Parathyroid adenoma (tissue), 2 donors: ENCODE results near the gene CFAP43.
"Not testable (repeated sequence)": the region's sequence is repeated elsewhere in the genome, so short reads cannot be mapped to it uniquely, and the experiment has no call there.

Source experiments
- H2AFZ ChIP-seq: fragments of 300-600 bp; sonication (generic); one replicate; pipeline ENCODE4 v1.7.0; 2017; ENCODE audit warnings: antibody characterized with exemption, mild to moderate bottlenecking
- H3K27ac ChIP-seq: fragments of 300-600 bp; sonication (generic); one replicate; pipeline ENCODE4 v1.7.0; 2017
- H3K27me3 ChIP-seq: fragments of 300-600 bp; sonication (generic); one replicate; pipeline ENCODE4 v1.7.0; 2017; ENCODE audit warnings: low read length; ENCODE audit not compliant: control insufficient read depth, insufficient read depth
- H3K36me3 ChIP-seq: fragments of 300-600 bp; sonication (generic); one replicate; pipeline ENCODE4 v1.7.0; 2017; ENCODE audit warnings: low read length; ENCODE audit not compliant: control insufficient read depth, insufficient read depth
- H3K4me1 ChIP-seq: fragments of 300-600 bp; sonication (generic); one replicate; pipeline ENCODE4 v1.7.0; 2017; ENCODE audit warnings: control low read depth
- H3K4me2 ChIP-seq: fragments of 300-600 bp; sonication (generic); one replicate; pipeline ENCODE4 v1.7.0; 2017; ENCODE audit warnings: low read length
- H3K4me3 ChIP-seq: fragments of 300-600 bp; sonication (generic); one replicate; pipeline ENCODE4 v1.7.0; 2017; ENCODE audit warnings: low read depth, low read length
- H3K79me2 ChIP-seq: fragments of 300-600 bp; sonication (generic); one replicate; pipeline ENCODE4 v1.7.0; 2017; ENCODE audit warnings: control low read depth
- H3K9ac ChIP-seq: fragments of 300-600 bp; sonication (generic); one replicate; pipeline ENCODE4 v1.7.0; 2017; ENCODE audit warnings: mild to moderate bottlenecking
- H3K9me3 ChIP-seq: fragments of 300-600 bp; sonication (generic); one replicate; pipeline ENCODE4 v1.7.0; 2017; ENCODE audit warnings: low read length; ENCODE audit not compliant: control insufficient read depth
- TF ChIP-seq, protein P1 (sequence below): fragments of 300-600 bp; sonication (generic); IDR thresholded peaks from one replicate; pipeline ENCODE4 v1.7.0; 2017; ENCODE audit warnings: antibody characterized with exemption, mild to moderate bottlenecking
- donor health status: primary hyperparathyroidism.

Gene CFAP43

DNA sequence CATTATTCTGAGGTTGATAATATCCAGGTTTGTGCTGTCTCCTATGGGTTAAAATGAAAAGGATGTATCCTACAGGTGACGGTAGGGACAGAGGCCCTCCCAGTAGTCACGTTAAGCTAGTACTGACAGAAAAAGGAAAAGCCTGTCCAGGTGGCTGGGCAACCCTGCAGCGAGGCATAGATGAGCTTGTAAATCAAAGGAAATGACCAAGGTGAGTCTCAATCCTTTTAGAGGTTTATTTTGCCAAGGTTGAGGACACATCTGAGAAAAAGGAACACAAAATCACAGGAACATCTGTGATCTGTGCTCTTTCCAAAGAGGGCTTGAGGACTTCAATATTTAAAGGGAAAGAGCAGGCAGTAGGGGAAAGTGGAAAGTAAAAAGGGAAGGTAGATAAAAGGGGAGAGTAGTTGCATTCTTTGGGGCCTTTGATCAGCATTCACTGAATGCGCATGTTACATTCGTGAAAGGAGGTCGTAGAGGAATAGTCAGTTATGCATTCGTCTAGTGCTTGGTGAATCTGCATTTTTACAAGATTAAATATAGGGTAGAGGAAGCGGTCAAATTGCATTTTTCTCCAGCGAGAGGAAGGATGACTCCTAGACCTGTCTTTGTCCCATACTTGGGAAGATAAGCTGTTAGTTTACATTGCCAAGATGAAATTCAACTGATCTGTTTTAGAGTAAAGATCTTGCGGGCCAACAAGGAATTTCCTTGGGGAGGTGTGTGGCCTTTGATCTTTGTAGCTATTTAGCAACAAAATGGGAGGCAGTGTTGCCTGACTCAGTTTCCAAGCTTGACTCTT is 21.6 kb upstream of the CFAP43 start:
- peaks cover 6% of the 10 kb centered on the region for H3K79me2 ChIP-seq
- no peaks in the 10 kb centered on the region for H3K36me3 ChIP-seq
- H3K9ac ChIP-seq = no peak overlapping the region
- H3K4me1 ChIP-seq = peaks cover 20% of the 10 kb centered on the region
- peak overlapping the region; percentile 83 for H3K4me3 ChIP-seq
- peak overlapping the region; percentile 90 for H3K27ac ChIP-seq
- H3K4me2 ChIP-seq = peak overlapping the region; percentile 85
- TF ChIP-seq, protein P1, sequence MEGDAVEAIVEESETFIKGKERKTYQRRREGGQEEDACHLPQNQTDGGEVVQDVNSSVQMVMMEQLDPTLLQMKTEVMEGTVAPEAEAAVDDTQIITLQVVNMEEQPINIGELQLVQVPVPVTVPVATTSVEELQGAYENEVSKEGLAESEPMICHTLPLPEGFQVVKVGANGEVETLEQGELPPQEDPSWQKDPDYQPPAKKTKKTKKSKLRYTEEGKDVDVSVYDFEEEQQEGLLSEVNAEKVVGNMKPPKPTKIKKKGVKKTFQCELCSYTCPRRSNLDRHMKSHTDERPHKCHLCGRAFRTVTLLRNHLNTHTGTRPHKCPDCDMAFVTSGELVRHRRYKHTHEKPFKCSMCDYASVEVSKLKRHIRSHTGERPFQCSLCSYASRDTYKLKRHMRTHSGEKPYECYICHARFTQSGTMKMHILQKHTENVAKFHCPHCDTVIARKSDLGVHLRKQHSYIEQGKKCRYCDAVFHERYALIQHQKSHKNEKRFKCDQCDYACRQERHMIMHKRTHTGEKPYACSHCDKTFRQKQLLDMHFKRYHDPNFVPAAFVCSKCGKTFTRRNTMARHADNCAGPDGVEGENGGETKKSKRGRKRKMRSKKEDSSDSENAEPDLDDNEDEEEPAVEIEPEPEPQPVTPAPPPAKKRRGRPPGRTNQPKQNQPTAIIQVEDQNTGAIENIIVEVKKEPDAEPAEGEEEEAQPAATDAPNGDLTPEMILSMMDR = no peak
- H3K27me3 ChIP-seq = no peaks in the 10 kb centered on the region
- H3K9me3 ChIP-seq = no peaks in the 10 kb centered on the region
- peak overlapping the region; percentile 98 for H2AFZ ChIP-seq

DNA sequence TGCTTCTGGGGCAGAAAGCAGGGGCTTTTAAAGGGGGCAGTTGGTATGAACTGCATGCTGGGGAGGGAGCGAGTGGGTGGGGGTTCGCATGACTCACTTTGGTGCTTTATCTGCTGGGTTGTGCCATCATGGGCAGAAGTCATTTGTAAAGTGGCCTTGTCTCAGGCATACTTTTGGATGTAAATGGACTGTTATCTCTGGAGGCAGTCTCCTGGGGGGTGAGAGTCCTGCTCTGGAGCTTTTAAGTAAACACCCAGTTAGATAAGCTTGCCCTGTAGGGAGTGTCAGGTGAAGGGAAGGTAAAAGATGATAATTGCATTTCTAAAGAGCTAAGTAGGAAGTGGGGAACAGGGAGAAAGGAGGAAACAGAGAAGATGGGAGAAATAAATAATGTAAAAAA is 20.9 kb upstream of the CFAP43 start:
- H3K27ac ChIP-seq = no peak overlapping the region

DNA sequence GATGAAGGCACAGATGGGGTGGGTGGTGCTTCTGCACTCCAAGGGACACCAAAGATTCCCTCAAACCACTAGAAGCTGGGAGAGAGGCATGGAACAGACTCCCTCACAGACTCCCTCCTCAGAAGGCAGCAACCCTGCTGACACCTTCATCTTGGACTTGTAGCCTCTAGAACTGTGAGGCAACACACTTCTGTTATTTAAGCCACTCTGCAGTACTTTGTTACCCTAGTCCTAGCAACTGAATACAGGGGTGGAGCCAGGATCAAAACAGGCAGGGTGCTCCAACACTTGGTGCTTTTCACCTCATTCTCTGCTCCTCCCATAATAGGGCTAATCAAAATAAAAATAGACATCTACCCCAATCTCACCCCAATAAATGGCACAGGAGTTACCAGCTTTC is 20.2 kb upstream of the CFAP43 start:
- no peaks in the 10 kb centered on the region for H3K27me3 ChIP-seq
- no peaks in the 10 kb centered on the region for H3K36me3 ChIP-seq
- no peak overlapping the region for H3K9ac ChIP-seq
- TF ChIP-seq, protein P1 = no peak
- peaks cover 6% of the 10 kb centered on the region for H3K79me2 ChIP-seq
- no peak overlapping the region for H2AFZ ChIP-seq
- no peak overlapping the region for H3K4me2 ChIP-seq
- peaks cover 12% of the 10 kb centered on the region for H3K4me1 ChIP-seq
- no peak overlapping the region for H3K4me3 ChIP-seq
- H3K27ac ChIP-seq = no peak overlapping the region
- no peaks in the 10 kb centered on the region for H3K9me3 ChIP-seq

More for the DNA sequence above, 20.9 kb upstream of the CFAP43 start:
- Histone ChIP-seq H3K4me3 (no peak overlapping the region), H3K4me2 (no peak overlapping the region), H3K4me1 (peaks cover 15% of the 10 kb centered on the region), H3K27me3 (no peaks in the 10 kb centered on the region), H3K36me3 (no peaks in the 10 kb centered on the region), H3K9me3 (no peaks in the 10 kb centered on the region), H3K9ac (no peak overlapping the region), H2AFZ (no peak overlapping the region), H3K79me2 (peaks cover 6% of the 10 kb centered on the region)
- TF ChIP-seq, protein P1 = no peak

DNA sequence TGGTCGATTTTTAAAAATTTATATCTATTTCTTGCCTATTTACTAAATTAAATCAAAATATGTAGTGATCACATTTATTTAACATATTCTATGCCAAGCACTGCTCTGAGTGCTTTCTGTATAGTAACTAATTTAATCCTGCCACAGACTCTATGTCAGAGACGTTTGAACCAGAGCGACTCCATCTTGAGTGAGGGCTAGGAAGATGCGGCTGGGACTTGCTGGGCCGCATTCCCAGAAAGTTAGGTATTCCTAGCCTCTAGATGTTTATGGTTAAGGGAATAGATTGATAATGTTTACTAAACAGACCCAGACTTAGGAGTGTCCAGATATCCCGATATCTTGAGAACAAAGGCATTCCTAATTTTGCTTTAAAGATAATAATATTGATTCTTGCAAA is 19.3 kb upstream of the CFAP43 start:
- Histone ChIP-seq H3K4me1 (peaks cover 12% of the 10 kb centered on the region), H3K4me3 (no peak overlapping the region), H3K9ac (no peak overlapping the region), H3K27ac (no peak overlapping the region), H3K36me3 (no peaks in the 10 kb centered on the region), H2AFZ (no peak overlapping the region), H3K27me3 (no peaks in the 10 kb centered on the region), H3K79me2 (peaks cover 6% of the 10 kb centered on the region), H3K4me2 (no peak overlapping the region), H3K9me3 (no peaks in the 10 kb centered on the region)
- TF ChIP-seq, protein P1 = no peak

DNA sequence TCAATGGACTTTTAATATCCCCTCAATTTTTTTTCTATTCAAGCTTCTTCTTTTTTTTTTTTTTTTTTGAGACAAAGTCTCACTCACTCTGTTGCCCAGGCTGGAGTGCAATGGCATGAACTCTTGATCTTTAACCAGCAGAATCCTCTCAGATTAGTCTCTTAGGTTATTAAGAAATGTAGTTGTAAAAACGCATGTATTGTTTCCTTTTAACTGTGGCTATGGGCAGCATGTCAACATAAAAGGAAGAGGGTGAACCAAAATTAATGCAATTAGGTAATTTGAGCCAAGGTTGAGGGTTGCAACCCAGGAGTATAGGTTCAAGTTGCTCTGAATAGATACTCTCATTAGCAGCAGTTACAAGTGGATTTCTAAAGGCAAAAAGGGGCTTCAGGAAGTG is 18.2 kb upstream of the CFAP43 start:
- Histone ChIP-seq H2AFZ (no peak overlapping the region), H3K27ac (no peak overlapping the region), H3K79me2 (peaks cover 6% of the 10 kb centered on the region), H3K36me3 (no peaks in the 10 kb centered on the region), H3K4me2 (no peak overlapping the region), H3K9ac (no peak overlapping the region), H3K27me3 (no peaks in the 10 kb centered on the region), H3K4me3 (no peak overlapping the region), H3K4me1 (peaks cover 5% of the 10 kb centered on the region), H3K9me3 (no peaks in the 10 kb centered on the region)
- TF ChIP-seq, protein P1 = no peak

DNA sequence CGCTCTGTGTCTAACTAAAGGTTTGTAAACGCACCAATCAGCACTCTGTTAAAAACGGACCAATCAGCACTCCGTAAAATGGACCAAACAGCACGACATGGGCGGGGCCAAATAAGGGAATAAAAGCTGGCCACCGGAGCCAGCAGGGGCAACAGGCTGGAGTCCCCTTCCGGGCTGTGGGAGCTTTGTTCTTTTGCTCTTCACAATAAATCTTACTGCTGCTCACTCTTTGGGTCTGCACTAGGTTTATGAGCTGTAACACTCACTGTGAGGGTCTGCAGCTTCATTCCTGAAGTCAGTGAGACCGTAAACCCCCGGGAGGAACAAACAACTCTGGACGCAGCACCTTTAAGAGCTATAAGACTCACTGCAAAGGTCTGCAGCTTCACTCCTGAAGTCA is 16.8 kb upstream of the CFAP43 start:
- H3K27ac ChIP-seq, H3K36me3 ChIP-seq, H3K4me2 ChIP-seq, H3K9me3 ChIP-seq, H3K79me2 ChIP-seq, H3K4me3 ChIP-seq, H3K4me1 ChIP-seq, H3K27me3 ChIP-seq, H3K9ac ChIP-seq, H2AFZ ChIP-seq: not testable (repeated sequence)
